EH (cell line): ENCODE measurements around the gene GTPBP2.
"Not testable (repeated sequence)": the region's sequence is repeated elsewhere in the genome, so short reads cannot be mapped to it uniquely, and the experiment has no call there.

ENCODE experiments used
- DNase-seq: peaks from one replicate; pipeline ENCODE4 v3.0.0-alpha.2; 2015; ENCODE audit warnings: low read depth

Gene GTPBP2

GRCh38 chr6:43623880-43624785, 4.9 kb downstream of the GTPBP2 start:
- no peak for DNase-seq

- no peak for DNase-seq
Measured at GRCh38 chr6:43622541-43622940, 6.5 kb downstream of the GTPBP2 start.

GRCh38 chr6:43621836-43622180, 7.3 kb downstream of the GTPBP2 start:
- no peak for DNase-seq

GRCh38 chr6:43621078-43621835, 7.8 kb downstream of the GTPBP2 start:
- DNase-seq: no peak

- DNase-seq: no peak
Measured at GRCh38 chr6:43616725-43617472, 12.2 kb downstream of the GTPBP2 start.

GRCh38 chr6:43614396-43614730, 14.7 kb downstream of the GTPBP2 start:
- DNase-seq: no peak

- DNase-seq: no peak
Measured at GRCh38 chr6:43613721-43614395, 15.2 kb downstream of the GTPBP2 start.

- no peak for DNase-seq
Measured at GRCh38 chr6:43610431-43610830, 18.6 kb downstream of the GTPBP2 start.

- DNase-seq: no peak
Measured at GRCh38 chr6:43609402-43609801, 19.7 kb downstream of the GTPBP2 start.

- DNase-seq: no peak
Measured at GRCh38 chr6:43608807-43609206, 20.3 kb downstream of the GTPBP2 start.

- peak; percentile 79 for DNase-seq
Measured at GRCh38 chr6:43608310-43608763, 20.7 kb downstream of the GTPBP2 start.

GRCh38 chr6:43606019-43606418, 23.0 kb downstream of the GTPBP2 start:
- DNase-seq: no peak

GRCh38 chr6:43604174-43604573, 24.9 kb downstream of the GTPBP2 start:
- peak; percentile 77 for DNase-seq

GRCh38 chr6:43600595-43600994, 28.5 kb downstream of the GTPBP2 start:
- DNase-seq: no peak

- no peak for DNase-seq
Measured at GRCh38 chr6:43593938-43594337, 35.1 kb downstream of the GTPBP2 start.

- not testable (repeated sequence) for DNase-seq
Measured at GRCh38 chr6:43589564-43589963, 39.5 kb downstream of the GTPBP2 start.

GRCh38 chr6:43588194-43588593, 40.9 kb downstream of the GTPBP2 start:
- DNase-seq: no peak

- DNase-seq: peak; percentile 83
Measured at GRCh38 chr6:43584892-43585570, 44.0 kb downstream of the GTPBP2 start.

- peak; percentile 26 for DNase-seq
Measured at GRCh38 chr6:43582911-43583310, 46.2 kb downstream of the GTPBP2 start.

- peak; percentile 83 for DNase-seq
Measured at GRCh38 chr6:43579171-43579570, 49.9 kb downstream of the GTPBP2 start.

GRCh38 chr6:43578748-43579147, 50.3 kb downstream of the GTPBP2 start:
- DNase-seq: peak; percentile 36
